ENCODE data around the gene ADNP2.

DNA sequence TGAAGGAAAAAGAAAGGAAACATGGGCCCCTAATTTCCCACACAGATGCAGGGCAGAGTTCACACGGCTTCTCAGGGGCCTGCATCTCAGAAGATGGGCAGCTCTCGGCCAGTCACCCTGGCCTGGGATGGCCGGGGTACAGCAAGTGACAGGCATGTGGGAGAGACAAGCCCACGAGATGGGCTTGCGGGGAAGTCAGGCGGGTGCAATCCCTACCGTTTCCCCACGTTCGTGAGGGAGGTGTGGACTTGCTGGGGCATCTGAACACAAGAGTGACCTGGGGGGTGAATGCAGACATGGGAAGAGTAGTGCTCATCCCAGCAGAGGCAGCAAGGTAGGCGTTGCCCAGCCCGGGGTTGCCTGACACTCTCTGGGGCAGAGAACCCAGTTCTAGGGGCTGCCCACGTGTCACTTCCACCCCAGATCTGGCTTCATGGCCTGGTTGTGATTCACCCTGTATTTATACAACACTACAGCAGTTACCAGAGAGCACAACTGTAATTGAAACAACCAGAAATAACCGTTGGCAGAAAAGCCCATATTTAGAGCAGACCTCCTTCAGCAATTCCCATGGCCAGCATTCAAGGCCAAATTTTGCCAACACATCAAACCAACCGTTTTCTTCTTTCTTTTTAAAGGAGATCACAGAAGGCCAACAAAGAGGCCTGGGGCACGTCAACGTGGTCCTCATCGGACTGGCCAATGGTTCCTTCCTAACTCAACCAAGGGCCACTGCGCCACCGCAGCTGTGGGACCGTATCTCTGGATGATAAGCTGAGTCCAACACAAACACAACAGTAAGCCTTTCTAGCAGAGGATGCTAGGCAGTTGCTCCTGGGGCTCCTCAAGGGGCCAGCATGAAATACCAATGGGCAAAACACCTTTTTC, 79.8 kb downstream of the ADNP2 start:
- TF ChIP-seq, protein P1, sequence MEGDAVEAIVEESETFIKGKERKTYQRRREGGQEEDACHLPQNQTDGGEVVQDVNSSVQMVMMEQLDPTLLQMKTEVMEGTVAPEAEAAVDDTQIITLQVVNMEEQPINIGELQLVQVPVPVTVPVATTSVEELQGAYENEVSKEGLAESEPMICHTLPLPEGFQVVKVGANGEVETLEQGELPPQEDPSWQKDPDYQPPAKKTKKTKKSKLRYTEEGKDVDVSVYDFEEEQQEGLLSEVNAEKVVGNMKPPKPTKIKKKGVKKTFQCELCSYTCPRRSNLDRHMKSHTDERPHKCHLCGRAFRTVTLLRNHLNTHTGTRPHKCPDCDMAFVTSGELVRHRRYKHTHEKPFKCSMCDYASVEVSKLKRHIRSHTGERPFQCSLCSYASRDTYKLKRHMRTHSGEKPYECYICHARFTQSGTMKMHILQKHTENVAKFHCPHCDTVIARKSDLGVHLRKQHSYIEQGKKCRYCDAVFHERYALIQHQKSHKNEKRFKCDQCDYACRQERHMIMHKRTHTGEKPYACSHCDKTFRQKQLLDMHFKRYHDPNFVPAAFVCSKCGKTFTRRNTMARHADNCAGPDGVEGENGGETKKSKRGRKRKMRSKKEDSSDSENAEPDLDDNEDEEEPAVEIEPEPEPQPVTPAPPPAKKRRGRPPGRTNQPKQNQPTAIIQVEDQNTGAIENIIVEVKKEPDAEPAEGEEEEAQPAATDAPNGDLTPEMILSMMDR (IDR thresholded peaks at IDR 0.05; ENCODE audit: insufficient read depth, low read length) = no peak
- TF ChIP-seq POLR2AphosphoS5 (IDR thresholded peaks at IDR 0.05; ENCODE audit: low read depth) = no peak
- TF ChIP-seq GABPA (IDR thresholded peaks at IDR 0.05; ENCODE audit: low read depth) = no peak
